GM18502 (cell line): Measurements from ENCODE around the gene ATR.

ENCODE experiments used
- ATAC-seq: cut with Tn5 transposase; IDR thresholded peaks from one replicate; pipeline ENCODE4 v1.9.1; 2021; ENCODE audit warnings: mild to moderate bottlenecking; ENCODE audit not compliant: unreplicated experiment, poor library complexity

ATR gene

GRCh38 chr3:142534543-142534942 lies 44.0 kb downstream of the ATR start:
- ATAC-seq: no peak

GRCh38 chr3:142530296-142530695 lies 48.2 kb downstream of the ATR start:
- no peak for ATAC-seq

- no peak for ATAC-seq
These were observed 54.5 kb downstream of the ATR start for GRCh38 chr3:142523921-142524566.

GRCh38 chr3:142509079-142509478 lies 69.5 kb downstream of the ATR start:
- ATAC-seq: no peak

GRCh38 chr3:142507241-142507640 lies 71.3 kb downstream of the ATR start:
- ATAC-seq: no peak

GRCh38 chr3:142502187-142502985 lies 76.1 kb downstream of the ATR start:
- ATAC-seq: no peak

- no peak for ATAC-seq
These were observed 77.3 kb downstream of the ATR start for GRCh38 chr3:142501004-142501926.

- ATAC-seq: no peak
These were observed 78.3 kb downstream of the ATR start for GRCh38 chr3:142500211-142500610.

GRCh38 chr3:142498397-142499180 lies 79.9 kb downstream of the ATR start:
- ATAC-seq: peak; percentile 44

GRCh38 chr3:142497729-142498128 lies 80.8 kb downstream of the ATR start:
- ATAC-seq: no peak

GRCh38 chr3:142495103-142495502 lies 83.4 kb downstream of the ATR start:
- ATAC-seq: no peak

- ATAC-seq: no peak
These were observed 86.3 kb downstream of the ATR start for GRCh38 chr3:142492184-142492583.

GRCh38 chr3:142489572-142490323 lies 88.8 kb downstream of the ATR start:
- ATAC-seq: no peak

- no peak for ATAC-seq
These were observed 93.6 kb downstream of the ATR start for GRCh38 chr3:142484912-142485435.

- ATAC-seq: no peak
These were observed 97.3 kb downstream of the ATR start for GRCh38 chr3:142481196-142481595.

- ATAC-seq: no peak
These were observed 107.7 kb downstream of the ATR start for GRCh38 chr3:142470826-142471225.

- no peak for ATAC-seq
These were observed 110.1 kb downstream of the ATR start for GRCh38 chr3:142468456-142468855.

GRCh38 chr3:142467768-142468167 lies 110.8 kb downstream of the ATR start:
- ATAC-seq: no peak

GRCh38 chr3:142460689-142461088 lies 117.8 kb downstream of the ATR start:
- no peak for ATAC-seq
